Dermis microvascular lymphatic vessel endothelial cell (primary cell): ENCODE data around the gene RRAGA. TPM values are rescaled to one million over a fixed set of nuclear protein-coding genes. Genes with fewer than 3 reads are reported as not detected.
A peak's percentile ranks its signal among the peaks of the same experiment; 100 is the strongest.
"Not testable (repeated sequence)": the region's sequence is repeated elsewhere in the genome, so short reads cannot be mapped to it uniquely, and the experiment has no call there.

Source experiments
- DNase-seq, 2 donors: peaks; one replicate each; pipeline versions ENCODE4 v3.0.0 to v3.0.0-alpha.2; 2010; ENCODE audit warnings: low read depth in 2 of 2
- total RNA-seq: library from RNA; depleted of rRNA; stranded (reverse); fragments of >200 nt; gene quantifications from 2 replicates; pipeline ENCODE4 v1.2.1, GENCODE V29; 2014

The RRAGA gene
- total RNA-seq, 1 donor from 2014 or later = 28.1 TPM

DNA sequence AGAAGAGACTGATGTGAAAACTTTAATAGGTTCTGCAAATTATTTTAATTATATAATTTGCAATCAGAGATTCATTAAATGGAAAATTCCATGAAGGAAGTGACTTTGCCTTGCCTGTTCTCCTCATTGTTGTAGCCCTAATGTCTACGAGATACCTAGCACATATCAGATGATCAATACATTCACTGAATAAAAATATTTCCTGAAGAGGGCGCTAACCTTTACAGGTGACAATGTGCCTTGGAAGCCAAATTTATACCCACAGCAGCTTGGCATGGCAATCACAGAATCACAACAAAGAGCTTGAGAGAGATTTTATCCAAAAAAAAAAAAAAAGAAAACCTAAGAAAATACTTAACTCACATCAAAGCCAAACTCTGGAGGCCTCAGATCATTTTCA lies 36.1 kb downstream of the RRAGA start:
- DNase-seq = peak in 1 of 2 donors; percentile 19

DNA sequence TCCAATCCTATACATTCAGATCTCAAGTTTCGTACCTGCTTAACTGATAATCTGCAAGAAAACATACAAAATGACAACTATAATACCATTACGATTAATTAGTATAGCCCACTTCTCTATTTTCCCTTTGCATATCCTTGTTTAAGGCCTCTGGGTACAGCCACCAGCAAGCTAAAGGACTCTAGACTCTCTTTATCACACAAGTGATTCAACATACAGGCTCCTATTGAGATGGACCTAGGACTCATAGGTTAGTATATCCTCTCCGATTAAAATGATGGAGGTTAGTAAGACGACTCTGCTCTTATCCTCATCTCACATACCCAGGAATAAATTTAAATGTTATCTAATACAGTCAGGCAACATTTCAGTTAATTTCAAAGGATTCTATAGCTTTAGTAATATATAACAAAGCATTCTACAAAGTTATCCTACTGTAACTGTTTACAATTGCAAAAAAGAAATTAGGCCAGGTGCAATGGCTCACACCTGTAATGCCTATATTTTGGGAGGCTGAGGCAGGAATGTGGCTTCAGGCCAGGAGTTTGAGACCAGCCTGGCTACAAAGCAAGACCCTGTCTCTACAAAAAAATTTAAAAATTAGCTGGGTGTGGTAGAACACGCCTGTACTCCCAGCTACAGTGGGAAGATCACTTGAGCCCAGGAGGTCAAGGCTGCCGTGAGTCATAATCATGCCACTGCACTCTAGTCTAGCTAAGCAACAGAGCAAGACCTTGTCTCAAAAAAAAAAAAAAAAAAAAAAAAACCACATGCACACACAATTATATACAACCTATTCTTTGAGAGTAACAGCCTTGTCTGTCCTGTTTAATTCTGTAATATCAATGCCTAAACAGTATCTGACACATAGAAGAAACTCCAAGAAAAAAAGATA lies 38.1 kb downstream of the RRAGA start:
- DNase-seq = no peak

DNA sequence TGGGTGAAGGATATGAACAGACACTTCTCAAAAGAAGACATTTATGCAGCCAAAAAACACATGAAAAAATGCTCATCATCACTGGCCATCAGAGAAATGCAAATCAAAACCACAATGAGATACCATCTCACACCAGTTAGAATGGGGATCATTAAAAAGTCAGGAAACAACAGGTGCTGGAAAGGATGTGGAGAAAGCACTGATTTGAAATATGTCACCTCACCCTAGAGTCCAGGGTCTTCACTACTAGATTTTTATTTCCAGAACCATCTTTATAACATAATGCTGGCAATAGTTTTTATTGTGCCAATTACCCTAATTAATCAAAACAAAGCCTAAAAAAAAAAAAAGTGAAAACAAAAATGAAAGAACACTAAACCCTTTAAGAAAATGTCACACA lies 48.2 kb downstream of the RRAGA start:
- DNase-seq = not testable (repeated sequence)

Other genes starting within 250 kb of the RRAGA start
- not detected in 2 replicates for gene SAXO1, start 16.2 kb upstream of the RRAGA start, total RNA-seq
- gene HAUS6, start 53.5 kb downstream of the RRAGA start, total RNA-seq = 11.6 and 12.8 TPM in 2 replicates
- gene PLIN2, start 78.1 kb downstream of the RRAGA start, total RNA-seq = 78.1 and 188 TPM in 2 replicates
- 66.8 and 93.1 TPM in 2 replicates for gene DENND4C, start 181.3 kb downstream of the RRAGA start, total RNA-seq